Gastrocnemius medialis (tissue), 4 donors: ENCODE results near the gene GALNS.

Experiments
- CTCF ChIP-seq, 5 experiments: fragments of 450-650 bp in 3 of 5; fragments of 200-600 bp in 2 of 5; sonication (generic) in 2 of 5; IDR thresholded peaks in 4 of 5; conservative IDR thresholded peaks in 1 of 5; 1 replicate in 4 of 5; 2 replicates in 1 of 5; pipeline ENCODE4 v1.5.1; 2016 to 2019; ENCODE audit warnings: antibody characterized with exemption in 5 of 5, mild to moderate bottlenecking in 3 of 5, moderate library complexity in 3 of 5
- POLR2A ChIP-seq, 2 donors: fragments of 450-650 bp; IDR thresholded peaks; one replicate each; pipeline ENCODE4 v1.6.1; 2017; ENCODE audit warnings: antibody characterized with exemption in 2 of 2, mild to moderate bottlenecking in 2 of 2, moderate library complexity in 2 of 2

GRCh38 chr16:88830258-88830657 lies 26.5 kb downstream of the GALNS start:
- TF ChIP-seq POLR2A (IDR thresholded peaks at IDR 0.05) (no peak), CTCF (IDR thresholded peaks at IDR 0.05 in 4 of 5, conservative IDR thresholded peaks at IDR 0.05 in 1 of 5) (no peak)
